ENCODE measurements around the gene DPYD. TPM values are rescaled to one million over a fixed set of nuclear protein-coding genes. Genes with fewer than 3 reads are reported as not detected.

Gene DPYD
- total RNA-seq, 1 experiment from 2014 or later: 0.46 TPM

- no peaks in the 10 kb centered on the region for H3K4me1 Mint-ChIP-seq
- CTCF ChIA-PET: interaction anchor here (1.0 kb wide), 1 partner anchor 42 kb away, joined by 3 read pairs; no protein-coding TSS in a partner anchor
- H3K27ac Mint-ChIP-seq: no peak overlapping the region
- no peaks in the 10 kb centered on the region for H3K36me3 Mint-ChIP-seq
- POLR2A ChIA-PET: no interaction called here
- TF ChIP-seq ZMAT4 (CRISPR knock-in tag; IDR thresholded peaks at IDR 0.05) (no peak), ZNF232 (CRISPR knock-in tag; IDR thresholded peaks at IDR 0.05) (no peak)
- no peak for ATAC-seq
- DNase-seq (ENCODE audit: low spot score): no peak
- no peaks in the 10 kb centered on the region for H3K27me3 Mint-ChIP-seq (ENCODE audit: low read depth)
- H3K4me3 Mint-ChIP-seq: no peak overlapping the region
- peaks cover 16% of the 10 kb centered on the region for H3K9me3 Mint-ChIP-seq
Observed at GRCh38 chr1:97092824-97093223, 828.0 kb downstream of the DPYD start.

GRCh38 chr1:97091679-97092078, 829.2 kb downstream of the DPYD start:
- no peak for DNase-seq (ENCODE audit: low spot score)
- ChIA-PET POLR2A (no interaction called here), CTCF (no interaction called here)
- no peak for TF ChIP-seq ATF2 (CRISPR knock-in tag; IDR thresholded peaks at IDR 0.05; ENCODE audit: borderline replicate concordance, low read depth)
- no peak for TF ChIP-seq TEAD1 (CRISPR knock-in tag; IDR thresholded peaks at IDR 0.05)
- TF ChIP-seq ATF6 (CRISPR knock-in tag; IDR thresholded peaks at IDR 0.05): no peak
- TF ChIP-seq AR (CRISPR knock-in tag; IDR thresholded peaks at IDR 0.05): no peak
- TF ChIP-seq NFYB (CRISPR knock-in tag; conservative IDR thresholded peaks at IDR 0.05; ENCODE audit: low read depth): no peak
- no peak for TF ChIP-seq NR2C2 (CRISPR knock-in tag; IDR thresholded peaks at IDR 0.05)
- no peak for TF ChIP-seq TCF7 (CRISPR knock-in tag; IDR thresholded peaks at IDR 0.05; ENCODE audit: low read depth)
- TF ChIP-seq ZNF532 (CRISPR knock-in tag; IDR thresholded peaks at IDR 0.05; ENCODE audit: borderline replicate concordance): no peak
- no peak for TF ChIP-seq SMAD3 (CRISPR knock-in tag; IDR thresholded peaks at IDR 0.05; ENCODE audit: borderline replicate concordance)
- no peak for TF ChIP-seq SOX15 (CRISPR knock-in tag; IDR thresholded peaks at IDR 0.05)
- no peak for TF ChIP-seq ZNF263 (CRISPR knock-in tag; IDR thresholded peaks at IDR 0.05; ENCODE audit: low read depth)
- no peak for TF ChIP-seq CTCF (IDR thresholded peaks at IDR 0.05)
- TF ChIP-seq CBFB (CRISPR knock-in tag; IDR thresholded peaks at IDR 0.05; ENCODE audit: low read depth): no peak
- no peak for TF ChIP-seq KAT7 (CRISPR knock-in tag; IDR thresholded peaks at IDR 0.05; ENCODE audit: borderline replicate concordance)
- ATAC-seq: no peak
- H3K27ac Mint-ChIP-seq: no peak overlapping the region
- H3K36me3 Mint-ChIP-seq: no peaks in the 10 kb centered on the region
- H3K9me3 Mint-ChIP-seq: peaks cover 9% of the 10 kb centered on the region; the same call in 1 of the 2 replicates
- no peaks in the 10 kb centered on the region for H3K4me1 Mint-ChIP-seq
- no peak overlapping the region for H3K4me3 Mint-ChIP-seq
- no peaks in the 10 kb centered on the region for H3K27me3 Mint-ChIP-seq (ENCODE audit: low read depth)

Data from WTC11 (cell line).